ENCODE data around the gene ARAF.

Gene ARAF

GRCh38 chrX:47564438-47565085 is 3.6 kb downstream of the ARAF start:
- no peak for DNase-seq

GRCh38 chrX:47566841-47567240 is 5.8 kb downstream of the ARAF start:
- no peak for DNase-seq

GRCh38 chrX:47568656-47569295 is 7.8 kb downstream of the ARAF start:
- DNase-seq, result no peak

- no peak for DNase-seq
Observed at GRCh38 chrX:47570794-47571193, 9.8 kb downstream of the ARAF start.

GRCh38 chrX:47571215-47571614 is 10.2 kb downstream of the ARAF start:
- DNase-seq, result no peak

GRCh38 chrX:47571896-47572295 is 10.9 kb downstream of the ARAF start:
- DNase-seq, result no peak

GRCh38 chrX:47572773-47573340 is 11.9 kb downstream of the ARAF start:
- DNase-seq, result no peak

- no peak for DNase-seq
Observed at GRCh38 chrX:47573341-47574075, 12.5 kb downstream of the ARAF start.

- DNase-seq, result no peak
Observed at GRCh38 chrX:47574076-47574546, 13.1 kb downstream of the ARAF start.

- no peak for DNase-seq
Observed at GRCh38 chrX:47574547-47575301, 13.7 kb downstream of the ARAF start.

GRCh38 chrX:47576021-47576898 is 15.3 kb downstream of the ARAF start:
- DNase-seq, result no peak

GRCh38 chrX:47577424-47577823 is 16.4 kb downstream of the ARAF start:
- DNase-seq, result no peak

GRCh38 chrX:47577901-47578300 is 16.9 kb downstream of the ARAF start:
- DNase-seq, result no peak

- DNase-seq, result no peak
Observed at GRCh38 chrX:47578692-47579091, 17.7 kb downstream of the ARAF start.

- no peak for DNase-seq
Observed at GRCh38 chrX:47579537-47579936, 18.5 kb downstream of the ARAF start.

GRCh38 chrX:47581731-47582647 is 21.0 kb downstream of the ARAF start, which contains the start of gene TIMP1:
Gene TIMP1, plus strand, starts transcription at chrX:47582436. Its CDS starts 980 bp downstream, at chrX:47583416.
- no peak for DNase-seq

- no peak for DNase-seq
Observed at GRCh38 chrX:47583240-47583861, 22.3 kb downstream of the ARAF start.

GRCh38 chrX:47584714-47585113 is 23.7 kb downstream of the ARAF start:
- DNase-seq, result no peak

GRCh38 chrX:47585273-47585672 is 24.3 kb downstream of the ARAF start:
- no peak for DNase-seq
